ENCODE results near the gene USP7. TPM values are rescaled to one million over a fixed set of nuclear protein-coding genes. Genes with fewer than 3 reads are reported as not detected.

The USP7 gene
- total RNA-seq, 1 experiment from 2014 or later = 73.8 TPM

DNA sequence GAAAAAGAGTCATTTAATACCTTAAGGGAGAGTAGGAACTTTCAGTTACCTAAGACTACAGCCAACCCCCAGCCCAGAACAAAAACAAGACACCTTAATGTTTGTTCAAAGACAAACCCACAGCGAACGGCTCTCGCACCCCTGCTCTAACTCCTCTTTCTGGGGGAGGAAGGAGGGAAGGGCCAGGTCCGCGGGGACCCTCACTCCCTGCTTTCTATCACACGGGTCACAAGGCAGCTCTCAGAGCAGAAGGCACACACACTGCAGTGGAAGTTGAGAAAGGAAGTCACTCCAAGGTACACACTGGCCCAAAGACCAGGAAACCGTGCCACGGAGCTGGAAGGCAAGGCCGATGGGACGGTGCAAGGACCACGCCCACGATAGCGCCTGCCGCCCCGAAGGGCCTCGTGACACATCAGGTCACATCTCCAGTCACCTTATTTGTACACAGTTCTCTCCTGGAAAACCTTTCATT is 71.6 kb downstream of the USP7 start:
- no peak overlapping the region for H3K9ac ChIP-seq (ENCODE audit: low read length)
- H3K4me3 ChIP-seq (ENCODE audit: low read length) = no peak overlapping the region
- H3K79me2 ChIP-seq (ENCODE audit: low read length) = no peaks in the 10 kb centered on the region
- no peak overlapping the region for H3K27ac ChIP-seq (ENCODE audit: low read length)
- no peaks in the 10 kb centered on the region for H3K27me3 ChIP-seq (ENCODE audit: low read length)
- ChIA-PET CTCF (no interaction called here), POLR2A (ENCODE audit: unreplicated experiment) (no interaction called here)
- no peaks in the 10 kb centered on the region for H3F3A ChIP-seq (ENCODE audit: low read length, unreplicated experiment)
- H3K9me3 ChIP-seq (ENCODE audit: low read length) = no peaks in the 10 kb centered on the region
- H3K4me2 ChIP-seq (ENCODE audit: low read length) = no peak overlapping the region
- peaks cover 4% of the 10 kb centered on the region for H3K4me1 ChIP-seq (ENCODE audit: insufficient read depth, low read length)
- intact Hi-C loops (cut with micrococcal nuclease) = no loop called here
- TF ChIP-seq, protein P1, sequence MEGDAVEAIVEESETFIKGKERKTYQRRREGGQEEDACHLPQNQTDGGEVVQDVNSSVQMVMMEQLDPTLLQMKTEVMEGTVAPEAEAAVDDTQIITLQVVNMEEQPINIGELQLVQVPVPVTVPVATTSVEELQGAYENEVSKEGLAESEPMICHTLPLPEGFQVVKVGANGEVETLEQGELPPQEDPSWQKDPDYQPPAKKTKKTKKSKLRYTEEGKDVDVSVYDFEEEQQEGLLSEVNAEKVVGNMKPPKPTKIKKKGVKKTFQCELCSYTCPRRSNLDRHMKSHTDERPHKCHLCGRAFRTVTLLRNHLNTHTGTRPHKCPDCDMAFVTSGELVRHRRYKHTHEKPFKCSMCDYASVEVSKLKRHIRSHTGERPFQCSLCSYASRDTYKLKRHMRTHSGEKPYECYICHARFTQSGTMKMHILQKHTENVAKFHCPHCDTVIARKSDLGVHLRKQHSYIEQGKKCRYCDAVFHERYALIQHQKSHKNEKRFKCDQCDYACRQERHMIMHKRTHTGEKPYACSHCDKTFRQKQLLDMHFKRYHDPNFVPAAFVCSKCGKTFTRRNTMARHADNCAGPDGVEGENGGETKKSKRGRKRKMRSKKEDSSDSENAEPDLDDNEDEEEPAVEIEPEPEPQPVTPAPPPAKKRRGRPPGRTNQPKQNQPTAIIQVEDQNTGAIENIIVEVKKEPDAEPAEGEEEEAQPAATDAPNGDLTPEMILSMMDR (conservative IDR thresholded peaks at IDR 0.05; ENCODE audit: low read depth, low read length) = no peak
- TF ChIP-seq EZH2 (IDR thresholded peaks at IDR 0.05; ENCODE audit: low read length, unreplicated experiment) = no peak
- no peak for TF ChIP-seq EZH2phosphoT487 (IDR thresholded peaks at IDR 0.05; ENCODE audit: borderline replicate concordance, low read length)
- BruUV-seq (replicated peaks) = no TSS peak
- no peak for DNase-seq
- H3K9me2 ChIP-seq (replicated peaks; ENCODE audit: low read length) = no peaks in the 10 kb centered on the region
- H3K36me3 ChIP-seq (ENCODE audit: low read depth, low read length) = peaks cover 16% of the 10 kb centered on the region; the same call in 1 of the 2 replicates
- ATAC-seq = no peak
- no peaks in the 10 kb centered on the region for H4K20me1 ChIP-seq (ENCODE audit: low read length)
- no peak overlapping the region for H2AFZ ChIP-seq (ENCODE audit: low read length)

DNA sequence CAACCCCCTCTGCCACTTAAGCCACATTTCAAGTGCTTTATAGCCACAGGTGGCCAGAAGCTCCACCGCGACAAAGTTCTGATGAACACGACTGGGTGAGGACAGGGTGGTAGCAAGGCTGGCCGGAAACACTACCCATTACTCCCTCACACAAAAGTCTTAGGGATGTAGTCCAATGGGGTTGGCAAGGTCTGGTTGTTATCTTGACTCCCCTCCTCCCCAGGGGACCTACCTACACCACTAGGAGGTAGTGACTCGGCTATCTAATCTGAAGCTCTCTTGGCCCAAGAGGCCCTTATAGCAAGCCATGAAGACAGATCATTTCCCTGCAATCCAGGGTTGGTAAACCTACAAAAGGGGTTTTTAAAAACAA is 73.2 kb downstream of the USP7 start:
- Histone ChIP-seq H3K4me2 (ENCODE audit: low read length) (no peak overlapping the region), H3K4me1 (ENCODE audit: insufficient read depth, low read length) (peaks cover 20% of the 10 kb centered on the region), H4K20me1 (ENCODE audit: low read length) (no peaks in the 10 kb centered on the region), H3K79me2 (ENCODE audit: low read length) (no peaks in the 10 kb centered on the region), H3K4me3 (ENCODE audit: low read length) (no peak overlapping the region), H2AFZ (ENCODE audit: low read length) (no peak overlapping the region), H3F3A (ENCODE audit: low read length, unreplicated experiment) (no peaks in the 10 kb centered on the region), H3K36me3 (ENCODE audit: low read depth, low read length) (peaks cover 11% of the 10 kb centered on the region; the same call in 1 of the 2 replicates), H3K9me2 (replicated peaks; ENCODE audit: low read length) (no peaks in the 10 kb centered on the region), H3K9me3 (ENCODE audit: low read length) (no peaks in the 10 kb centered on the region), H3K9ac (ENCODE audit: low read length) (no peak overlapping the region), H3K27me3 (ENCODE audit: low read length) (no peaks in the 10 kb centered on the region), H3K27ac (ENCODE audit: low read length) (no peak overlapping the region)
- intact Hi-C loops (cut with micrococcal nuclease) = no loop called here
- ATAC-seq (no peak), DNase-seq (no peak)
- CTCF ChIA-PET = no interaction called here
- no TSS peak for BruUV-seq (replicated peaks)
- TF ChIP-seq EZH2 (IDR thresholded peaks at IDR 0.05; ENCODE audit: low read length, unreplicated experiment) (no peak), EZH2phosphoT487 (IDR thresholded peaks at IDR 0.05; ENCODE audit: borderline replicate concordance, low read length) (no peak)
- TF ChIP-seq, protein P1 (conservative IDR thresholded peaks at IDR 0.05; ENCODE audit: low read depth, low read length) = no peak
- POLR2A ChIA-PET (ENCODE audit: unreplicated experiment) = no interaction called here

DNA sequence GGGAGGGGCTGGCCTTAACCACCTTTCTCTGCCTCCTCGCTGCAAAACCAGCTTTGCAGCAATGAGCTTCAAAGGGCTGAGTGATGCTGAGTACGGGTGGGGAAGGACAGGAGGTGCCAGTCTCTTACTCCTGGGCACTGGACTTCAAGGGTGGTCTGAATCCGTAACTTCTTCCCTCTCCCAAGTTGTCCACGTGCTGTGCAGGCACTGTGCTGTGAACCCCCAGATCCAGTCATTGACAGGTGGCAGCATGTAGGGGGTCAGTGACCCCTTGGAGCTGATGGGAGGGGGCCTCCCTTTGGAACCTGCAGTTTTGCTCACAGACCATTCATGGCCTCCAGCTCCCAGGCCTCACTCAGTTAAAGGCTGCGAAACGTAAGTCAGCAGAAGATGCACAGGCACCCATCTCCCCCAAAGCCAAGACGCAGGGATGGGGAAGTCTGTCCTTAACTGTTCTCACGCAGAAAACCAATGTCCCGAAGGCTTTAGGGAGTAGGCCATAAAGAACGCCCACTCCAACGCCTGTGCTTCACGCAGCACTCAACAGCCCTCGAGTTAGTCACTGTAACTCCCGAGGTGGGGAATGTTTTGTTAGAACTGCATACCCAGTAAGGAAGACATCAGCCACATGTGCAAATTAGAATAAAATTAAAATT is 73.7 kb downstream of the USP7 start:
- H3K9me2 ChIP-seq (replicated peaks; ENCODE audit: low read length) = no peaks in the 10 kb centered on the region
- DNase-seq = no peak
- H2AFZ ChIP-seq (ENCODE audit: low read length) = no peak overlapping the region
- TF ChIP-seq EZH2 (IDR thresholded peaks at IDR 0.05; ENCODE audit: low read length, unreplicated experiment) (no peak), EZH2phosphoT487 (IDR thresholded peaks at IDR 0.05; ENCODE audit: borderline replicate concordance, low read length) (no peak)
- TF ChIP-seq, protein P1 (conservative IDR thresholded peaks at IDR 0.05; ENCODE audit: low read depth, low read length) = no peak
- ChIA-PET POLR2A (ENCODE audit: unreplicated experiment) (no interaction called here), CTCF (no interaction called here)
- H3K36me3 ChIP-seq (ENCODE audit: low read depth, low read length) = peaks cover 6% of the 10 kb centered on the region; the same call in 1 of the 2 replicates
- BruUV-seq (replicated peaks) = no TSS peak
- peaks cover 25% of the 10 kb centered on the region for H3K4me1 ChIP-seq (ENCODE audit: insufficient read depth, low read length)
- no peak for ATAC-seq
- no peak overlapping the region for H3K27ac ChIP-seq (ENCODE audit: low read length)
- H3K79me2 ChIP-seq (ENCODE audit: low read length) = no peaks in the 10 kb centered on the region
- no peaks in the 10 kb centered on the region for H4K20me1 ChIP-seq (ENCODE audit: low read length)
- H3K9me3 ChIP-seq (ENCODE audit: low read length) = no peaks in the 10 kb centered on the region
- H3K4me3 ChIP-seq (ENCODE audit: low read length) = no peak overlapping the region
- intact Hi-C loops (cut with micrococcal nuclease) = no loop called here
- H3K9ac ChIP-seq (ENCODE audit: low read length) = no peak overlapping the region
- no peak overlapping the region for H3K4me2 ChIP-seq (ENCODE audit: low read length)
- no peaks in the 10 kb centered on the region for H3F3A ChIP-seq (ENCODE audit: low read length, unreplicated experiment)
- H3K27me3 ChIP-seq (ENCODE audit: low read length) = no peaks in the 10 kb centered on the region
